A673 (cell line): ENCODE results near the gene NRAS.

ENCODE experiments used
- CTCF ChIP-seq: fragments of 300-800, 200-600 bp; sonication (generic); conservative IDR thresholded peaks from 2 replicates; pipeline ENCODE4 v1.5.1; 2017; ENCODE audit warnings: low read depth, mild to moderate bottlenecking, antibody characterized with exemption, low read length, moderate library complexity, mixed read lengths
- EZH2 ChIP-seq: fragments of 200-600 bp; sonication (generic); IDR thresholded peaks from 2 replicates; pipeline ENCODE4 v1.6.1; 2017; ENCODE audit warnings: borderline replicate concordance, low read depth, mild to moderate bottlenecking, mixed read lengths, antibody characterized with exemption, low read length; ENCODE audit not compliant: poor library complexity, severe bottlenecking

DNA sequence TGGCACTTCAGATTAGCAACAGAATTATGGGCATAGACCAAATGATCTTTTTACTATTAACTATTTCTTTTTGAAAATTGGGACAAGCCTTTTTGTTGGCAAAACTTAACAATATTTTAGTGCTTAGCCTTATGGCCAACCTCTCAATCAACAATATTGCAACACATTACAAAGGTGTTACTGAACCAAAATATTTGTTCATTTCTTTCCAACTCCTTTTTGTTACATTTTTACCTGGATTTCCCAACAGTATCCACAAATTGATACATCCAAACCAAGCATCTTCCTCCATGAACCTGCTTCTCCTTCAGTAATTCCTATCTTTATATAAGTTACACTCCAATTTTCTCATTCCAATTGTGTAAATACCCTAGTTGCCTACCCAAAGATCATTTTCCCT, 19.8 kb downstream of the NRAS start:
- TF ChIP-seq CTCF (no peak), EZH2 (no peak)
